Measurements from ENCODE around the gene PPIG.

DNA sequence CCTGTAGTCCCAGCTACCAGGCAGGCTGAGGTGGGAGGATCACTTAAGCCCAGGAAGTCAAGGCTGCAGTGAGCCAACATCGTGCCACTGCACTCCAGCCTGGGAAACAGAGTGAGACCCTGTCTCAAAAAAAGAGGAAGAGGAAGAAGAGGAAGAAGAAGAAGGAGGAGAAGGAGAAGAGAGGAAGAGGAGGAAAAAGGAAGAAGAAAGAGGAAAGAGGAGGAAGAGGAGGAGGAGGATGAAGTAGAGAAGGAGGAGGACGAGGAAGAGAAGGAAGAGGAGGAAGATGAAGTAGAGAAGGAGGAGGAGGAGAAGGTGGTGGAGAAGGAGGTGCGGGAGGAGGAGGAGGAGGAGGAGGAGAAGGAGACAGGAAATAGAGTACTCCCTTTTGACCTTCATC lies 72.0 kb downstream of the PPIG start:
- no peak for TF ChIP-seq YY1 (IDR thresholded peaks at IDR 0.05; ENCODE audit: insufficient read depth, insufficient read length)
- TF ChIP-seq ZNF274 (IDR thresholded peaks at IDR 0.05; ENCODE audit: low read depth, low read length): no peak

Data from NT2/D1 (cell line).